HG02885 (cell line): ENCODE measurements around the gene GYPB.
"Not testable (repeated sequence)": the region's sequence is repeated elsewhere in the genome, so short reads cannot be mapped to it uniquely, and the experiment has no call there.

Experiments used
- ATAC-seq: cut with Tn5 transposase; IDR thresholded peaks from one replicate; pipeline ENCODE4 v1.9.1; 2021; ENCODE audit warnings: mild to moderate bottlenecking; ENCODE audit not compliant: unreplicated experiment, poor library complexity

Gene GYPB

DNA sequence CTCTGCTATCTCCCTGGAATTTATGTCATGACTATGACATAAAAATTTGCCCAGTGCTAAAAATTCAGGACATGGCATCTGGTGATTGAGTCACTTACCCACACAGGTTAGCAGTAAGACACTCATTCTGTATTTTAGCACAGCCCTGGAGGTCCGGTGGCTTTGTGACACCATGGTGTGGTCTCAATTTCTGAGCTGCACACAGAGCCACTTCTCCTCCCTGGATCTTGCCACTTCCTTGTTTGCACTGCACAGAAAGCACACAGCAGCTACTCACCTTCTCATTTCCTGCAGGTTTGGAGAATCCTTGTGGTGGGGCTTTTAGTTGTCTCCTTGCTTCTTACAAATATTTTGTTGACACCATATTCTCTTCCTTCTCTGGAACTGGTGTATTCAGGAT lies 69.0 kb downstream of the GYPB start:
- ATAC-seq = not testable (repeated sequence)

DNA sequence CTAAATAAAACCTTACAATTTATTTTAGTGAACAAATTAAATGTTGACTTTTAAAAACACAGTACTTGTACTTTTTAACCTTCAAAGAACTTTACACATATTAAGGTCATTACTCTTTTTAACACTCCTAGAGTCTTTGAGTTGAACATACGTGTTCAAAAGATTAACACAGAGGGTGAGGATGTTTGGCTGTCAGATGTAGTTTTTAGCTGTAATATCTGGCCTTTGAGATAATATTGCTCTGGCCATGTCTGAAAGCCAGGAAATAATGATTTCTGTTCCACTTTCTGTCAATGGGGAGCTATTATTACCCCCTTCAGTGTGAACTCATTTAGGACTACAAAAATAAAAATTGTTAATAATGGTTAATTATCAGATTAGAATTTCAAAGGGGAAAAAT lies 71.7 kb downstream of the GYPB start:
- ATAC-seq = not testable (repeated sequence)
